Colon (tissue), 2 donors: Measurements from ENCODE around the gene RBMX2.

Experiments
- FAIRE-seq: peaks from 2 replicates; lab custom pipeline; 2012; peaks lifted over from hg19 to GRCh38; lab: Jason Lieb, UNC
- donor health status: control.
- donor health status: control.

Gene RBMX2

DNA sequence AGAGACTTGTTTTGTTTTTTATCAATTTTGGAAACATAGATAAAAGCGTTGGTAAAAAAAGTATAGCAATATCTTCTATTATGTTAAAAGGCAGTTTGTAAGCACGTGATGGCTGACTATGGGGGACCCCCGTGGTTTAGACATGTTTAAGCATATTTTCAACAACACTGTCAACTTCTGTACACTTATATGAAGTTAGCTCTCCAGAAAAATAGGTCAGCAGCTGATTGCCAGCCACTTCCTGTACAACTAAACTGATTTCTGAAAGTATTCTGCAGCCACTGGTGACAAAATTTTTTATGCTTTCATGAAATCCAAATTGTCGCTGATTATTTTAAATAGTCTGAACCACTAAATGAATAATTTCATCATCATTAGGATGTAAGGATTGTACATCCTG lies 45.2 kb downstream of the RBMX2 start:
- FAIRE-seq, result no peak
